HG02571 (cell line): ENCODE results near the gene DNM3.
"Not testable (repeated sequence)": the region's sequence is repeated elsewhere in the genome, so short reads cannot be mapped to it uniquely, and the experiment has no call there.

ENCODE experiments used
- ATAC-seq: cut with Tn5 transposase; IDR thresholded peaks from one replicate; pipeline ENCODE4 v1.9.1; 2021; ENCODE audit warnings: mild to moderate bottlenecking, moderate library complexity; ENCODE audit not compliant: unreplicated experiment

Gene DNM3

DNA sequence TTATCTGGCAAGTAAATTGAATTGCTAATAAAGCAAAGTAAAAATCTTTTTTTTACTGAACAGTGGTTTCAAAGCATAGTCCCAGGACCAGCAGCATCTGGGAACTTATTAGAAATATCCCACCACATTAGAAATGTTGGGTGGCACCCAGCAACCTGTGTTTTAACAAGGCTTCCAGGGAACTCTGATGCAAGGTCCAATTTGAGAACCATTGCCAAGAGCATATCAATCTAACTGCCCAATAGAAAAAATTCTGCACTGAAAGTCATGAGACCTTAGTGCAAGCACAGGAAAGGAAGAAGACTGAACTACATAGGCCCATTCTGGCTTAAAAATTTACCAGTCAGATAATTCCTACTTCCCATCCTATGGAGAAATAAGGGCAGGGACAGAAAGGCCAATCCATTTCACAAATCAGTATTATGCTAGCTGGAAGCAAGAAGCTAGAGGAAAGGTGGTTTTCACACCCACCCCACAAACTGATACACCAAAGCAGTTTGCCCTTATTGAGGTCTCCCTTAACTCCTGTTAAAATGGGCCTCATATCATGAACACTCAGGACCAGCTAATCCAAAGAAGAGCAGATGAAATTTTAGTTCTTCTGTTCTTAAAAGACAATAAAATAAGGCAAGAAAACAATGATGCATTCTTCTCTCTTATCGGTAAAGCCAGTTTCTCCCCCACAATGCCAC lies 561.7 kb downstream of the DNM3 start:
- ATAC-seq = no peak

DNA sequence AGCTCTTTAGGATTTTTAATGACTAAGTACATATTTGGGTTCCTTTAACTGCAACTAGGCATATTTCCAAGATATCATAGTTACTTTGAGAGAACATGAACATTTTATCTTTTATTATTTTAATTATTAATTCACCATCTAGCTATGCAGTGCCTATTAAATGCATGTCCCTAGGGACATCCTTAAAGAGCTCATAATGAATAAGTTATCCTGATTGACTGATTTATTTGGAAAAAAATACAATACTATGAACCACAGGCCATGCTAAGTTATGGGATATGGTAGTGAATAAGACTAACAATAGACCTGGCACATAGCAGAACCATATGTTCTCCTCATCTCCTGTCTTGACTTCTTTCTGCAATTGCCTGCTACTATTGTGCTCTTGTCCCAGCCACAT lies 562.8 kb downstream of the DNM3 start:
- no peak for ATAC-seq

DNA sequence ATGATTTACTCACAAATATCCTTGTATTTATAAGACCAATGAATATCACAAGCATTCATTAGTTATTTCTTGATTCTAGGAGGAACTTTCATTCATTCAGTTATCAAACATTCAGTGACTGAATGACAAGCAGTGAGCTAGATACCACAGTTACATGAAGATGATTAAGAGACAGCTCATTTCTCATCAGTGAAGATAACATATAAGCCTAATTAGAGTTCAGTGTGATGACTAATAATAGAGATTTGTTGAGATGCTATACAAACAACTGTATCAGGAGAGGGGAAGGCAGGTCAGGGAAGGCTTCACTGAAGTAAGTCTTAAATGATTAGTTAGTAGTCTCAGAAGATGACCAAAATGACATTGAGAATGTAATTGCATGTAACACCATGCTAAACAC lies 564.6 kb downstream of the DNM3 start:
- ATAC-seq = no peak

DNA sequence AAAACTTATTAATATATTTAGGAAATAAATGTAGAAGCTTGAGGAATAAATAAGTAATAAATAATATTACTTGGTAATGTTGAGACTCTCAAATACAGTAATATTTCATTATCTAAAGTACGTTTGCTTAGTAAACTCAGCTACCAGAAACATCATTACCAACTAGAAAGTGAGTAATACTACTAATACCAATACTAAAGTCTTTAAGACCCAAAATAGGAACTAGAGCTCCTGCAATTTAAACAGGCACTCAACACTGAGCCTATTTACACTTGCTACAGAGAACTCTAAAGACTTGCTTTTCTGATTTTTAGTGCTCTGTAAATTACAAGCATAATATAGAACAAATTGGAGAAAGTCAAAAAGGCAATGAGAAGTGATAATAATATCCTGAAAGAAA lies 565.7 kb downstream of the DNM3 start:
- ATAC-seq = no peak

DNA sequence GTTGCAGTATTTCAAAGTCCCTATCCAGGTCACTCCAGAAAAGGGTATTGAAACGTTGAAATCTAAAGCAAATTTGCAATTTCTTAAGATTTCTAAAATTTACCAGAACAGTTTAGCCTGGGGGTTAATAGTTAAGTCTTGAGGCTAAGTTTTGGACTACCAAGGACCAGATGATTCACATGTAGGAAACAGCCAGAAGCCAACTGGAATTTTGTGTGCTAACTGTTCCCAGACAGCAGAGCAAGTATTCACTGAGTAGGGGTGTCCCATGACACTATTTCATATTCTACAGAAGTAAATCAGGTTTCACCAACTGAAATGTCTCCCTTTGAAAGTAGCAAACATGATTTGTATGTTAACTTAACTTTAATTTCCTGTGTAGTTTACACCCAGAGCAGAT lies 567.7 kb downstream of the DNM3 start:
- ATAC-seq = no peak

DNA sequence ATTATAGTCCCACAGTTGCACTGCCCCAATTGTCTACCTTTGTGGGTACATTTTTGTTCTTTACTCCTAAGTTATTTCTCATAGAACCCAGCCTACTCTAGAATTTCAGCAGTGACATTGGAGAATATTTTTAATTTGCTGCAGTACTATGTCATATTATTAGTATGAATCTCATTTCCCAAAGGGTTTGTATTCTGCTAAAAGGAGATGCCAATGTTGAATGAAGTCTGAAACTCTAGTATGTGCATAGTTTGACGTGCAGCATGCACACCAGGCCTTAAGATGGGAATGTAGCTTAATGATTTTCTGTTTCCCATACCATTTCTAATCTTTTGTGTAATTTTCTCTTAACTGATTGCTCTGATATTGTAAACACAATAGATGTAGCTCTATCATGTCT lies 568.7 kb downstream of the DNM3 start:
- no peak for ATAC-seq

DNA sequence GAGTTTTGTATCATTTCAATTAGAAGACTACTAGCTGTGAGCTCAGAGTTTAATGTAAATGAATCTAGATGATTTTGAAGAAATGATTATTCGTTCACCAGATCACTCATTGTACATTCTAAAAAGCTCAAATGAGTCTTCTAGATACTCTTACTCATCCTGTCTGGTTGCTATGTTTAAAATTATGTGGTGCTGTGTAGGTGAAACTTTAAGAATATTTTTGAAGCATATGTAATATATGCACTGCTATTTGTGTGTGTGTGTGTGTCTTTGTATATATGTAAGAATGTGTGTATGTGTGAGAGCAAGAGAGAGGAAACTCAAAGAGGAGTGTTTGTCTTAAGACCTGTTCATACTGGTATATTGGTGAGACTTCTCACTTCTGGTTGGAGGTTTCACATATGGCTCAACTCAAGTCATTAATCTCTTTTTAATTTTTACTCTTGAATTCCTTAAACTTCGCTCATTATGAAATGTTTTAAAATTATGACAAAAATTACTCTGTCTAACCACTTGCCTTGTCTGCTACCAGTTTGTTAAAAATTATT lies 570.6 kb downstream of the DNM3 start:
- no peak for ATAC-seq

DNA sequence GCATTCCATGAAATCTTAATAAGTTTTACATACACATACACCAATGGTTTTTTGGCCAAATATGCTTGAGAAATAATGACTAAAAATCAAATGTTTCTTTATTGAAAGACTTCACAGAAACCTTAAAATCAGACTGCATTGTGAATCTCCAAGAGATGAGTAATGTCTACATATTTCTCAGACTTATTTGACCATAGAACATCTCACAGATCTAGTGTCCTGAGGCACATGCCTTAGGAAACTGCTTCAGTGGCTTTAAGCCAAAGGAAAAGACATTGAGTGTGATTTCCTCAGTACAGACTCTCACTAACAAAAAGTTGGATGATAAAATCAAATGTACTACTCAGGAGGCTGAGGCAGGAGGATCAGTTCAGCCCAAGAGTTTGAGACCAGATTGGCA lies 573.0 kb downstream of the DNM3 start:
- no peak for ATAC-seq

DNA sequence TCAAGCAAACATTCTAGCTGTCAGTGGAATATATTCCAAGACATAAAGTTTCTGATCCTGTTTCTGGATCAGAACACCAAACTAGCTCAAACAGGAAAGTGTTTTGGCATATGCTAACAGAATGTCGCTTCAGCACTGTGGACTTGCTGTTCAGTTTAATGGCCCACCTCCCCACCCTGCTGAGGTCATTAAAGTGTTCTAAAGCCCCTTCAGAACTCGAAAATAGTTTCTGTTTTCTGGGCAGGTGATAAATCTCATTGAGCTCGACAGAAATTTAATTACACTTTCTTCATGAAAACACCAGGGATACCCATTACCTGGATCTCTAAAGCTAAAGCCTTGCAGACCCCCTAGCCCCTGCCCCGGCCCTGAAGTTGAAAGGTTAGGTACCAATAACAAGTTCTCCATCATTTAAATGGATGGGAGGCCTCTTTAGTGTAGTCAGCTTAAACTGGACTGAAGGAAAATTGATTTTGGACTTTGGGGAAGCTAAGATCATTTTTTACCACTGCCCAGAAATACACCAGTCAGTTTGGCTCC lies 575.3 kb downstream of the DNM3 start:
- no peak for ATAC-seq

DNA sequence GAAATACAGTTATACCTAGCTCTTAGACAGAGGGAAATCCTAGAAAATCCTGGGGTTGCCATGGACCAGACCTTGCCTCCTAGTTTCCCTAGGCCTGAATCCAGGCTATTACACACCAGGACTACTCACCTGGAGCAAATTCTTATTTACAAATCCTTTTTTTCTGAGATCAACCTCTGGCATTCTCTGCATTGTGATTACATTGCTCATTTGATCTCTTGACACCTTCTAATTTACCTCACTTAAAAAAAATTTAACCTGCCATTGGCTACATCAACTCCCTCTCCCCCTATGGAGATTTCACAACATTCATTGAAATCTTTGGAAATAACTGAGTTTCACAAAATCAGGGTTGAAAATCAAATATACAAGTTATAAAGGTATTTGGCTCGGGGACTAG lies 576.3 kb downstream of the DNM3 start:
- ATAC-seq = no peak

DNA sequence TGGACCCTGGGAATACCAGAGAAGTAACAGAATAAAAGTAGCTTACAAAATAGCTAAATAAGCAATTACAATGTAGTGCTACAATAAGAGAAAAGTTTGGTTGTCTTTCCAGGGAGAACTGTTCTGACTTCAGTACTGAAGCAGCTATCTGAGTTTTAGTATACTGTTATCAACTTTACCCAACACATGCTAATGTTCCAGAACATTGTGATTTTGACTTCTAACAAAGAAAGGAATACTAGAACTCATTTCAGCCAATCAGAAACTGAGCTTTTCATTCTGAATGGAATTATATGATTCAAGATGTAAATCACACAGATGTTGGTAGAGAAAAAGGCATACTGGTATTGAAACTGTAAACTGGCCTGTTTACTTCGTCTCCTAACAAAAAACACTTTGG lies 579.1 kb downstream of the DNM3 start, which contains the start of gene C1orf105:
TSS of gene C1orf105 (plus strand) at position 301 of the 400 bp plus-strand sequence. CDS start 201 bp downstream, outside the sequence.
- ATAC-seq = no peak

DNA sequence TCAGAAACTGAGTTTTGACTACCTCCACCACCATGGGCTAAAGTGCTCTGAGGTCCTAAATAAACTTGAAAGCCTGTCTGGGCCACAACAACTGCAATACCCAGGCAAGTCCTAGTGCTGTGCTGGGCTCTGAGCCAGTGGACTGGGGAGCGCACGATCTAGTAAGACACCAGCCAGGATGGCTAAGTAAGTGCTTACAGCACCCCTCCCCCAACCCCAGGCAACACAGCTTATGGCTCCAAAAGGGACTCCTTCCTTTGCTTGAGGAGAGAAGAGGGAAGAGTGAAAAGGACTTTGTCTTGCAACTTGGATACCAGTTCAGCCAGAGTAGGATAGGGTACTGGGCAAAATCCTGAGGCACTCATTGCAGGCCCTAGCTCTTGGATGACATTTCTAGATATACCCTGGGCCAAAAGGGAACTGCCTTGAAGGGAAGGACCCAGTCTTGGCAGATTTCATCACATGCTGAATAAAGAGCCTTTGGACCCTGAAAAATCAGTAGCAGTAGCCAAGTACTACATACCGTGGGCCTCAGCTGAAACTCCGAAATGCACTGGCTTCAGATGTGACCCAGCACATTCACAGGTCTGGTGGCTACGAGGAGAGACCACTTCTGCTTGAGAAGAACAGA lies 580.8 kb downstream of the DNM3 start:
- ATAC-seq = no peak

DNA sequence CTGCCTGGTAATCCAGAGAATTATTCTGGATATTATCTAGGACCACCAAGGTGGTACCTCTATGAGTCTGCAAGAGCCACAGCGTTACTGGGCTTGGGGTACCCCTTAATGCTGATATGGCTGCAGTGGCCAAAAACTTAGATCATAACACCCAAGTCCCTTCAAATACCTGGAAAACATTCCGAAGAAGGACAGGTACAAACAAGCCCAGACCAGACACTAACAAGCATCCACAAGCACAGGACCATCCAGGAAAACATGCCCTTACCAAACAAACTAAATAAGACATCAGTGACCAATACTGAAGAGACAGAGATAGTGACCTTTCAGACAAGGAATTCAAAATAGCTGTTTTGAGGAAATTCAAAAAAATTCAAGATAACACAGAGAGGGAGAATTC lies 582.0 kb downstream of the DNM3 start:
- ATAC-seq = no peak

DNA sequence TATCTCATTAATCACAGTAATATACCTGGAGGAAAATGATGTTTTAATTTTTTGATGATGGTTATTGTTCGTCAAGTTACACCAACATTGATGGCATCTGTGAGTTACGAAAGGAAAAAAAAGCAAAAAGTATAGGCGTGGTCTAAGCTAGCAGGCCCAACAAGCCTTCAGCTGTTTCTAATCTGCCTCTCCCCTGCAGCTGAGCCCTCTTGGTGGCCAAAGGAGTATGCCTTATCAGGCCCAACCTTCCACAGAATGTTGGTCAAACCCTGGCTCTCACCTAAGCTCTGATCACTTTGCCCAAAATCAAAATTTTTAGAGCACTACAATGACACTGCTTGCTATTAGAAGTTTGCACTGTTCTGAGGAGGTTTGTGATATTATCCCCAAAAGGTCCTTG lies 584.0 kb downstream of the DNM3 start:
- no peak for ATAC-seq

DNA sequence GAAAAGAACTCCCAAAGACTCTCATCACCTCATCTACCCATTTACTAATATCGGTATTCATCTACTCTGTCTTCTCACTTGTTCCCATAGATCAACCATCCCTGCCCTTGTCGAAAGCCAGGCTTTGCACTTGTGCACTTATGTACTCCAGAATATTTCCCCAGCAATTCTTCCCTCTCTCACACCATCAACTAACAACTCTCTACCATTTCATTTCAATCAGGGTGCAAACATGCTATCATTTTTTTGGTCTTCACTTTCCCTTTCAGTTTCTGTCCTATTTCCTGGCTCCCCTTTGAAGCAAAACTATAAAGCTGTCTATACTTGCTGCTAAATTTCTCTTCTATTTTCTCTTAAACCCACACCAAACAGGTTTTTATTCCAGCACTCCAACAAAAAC lies 585.9 kb downstream of the DNM3 start:
- no peak for ATAC-seq

DNA sequence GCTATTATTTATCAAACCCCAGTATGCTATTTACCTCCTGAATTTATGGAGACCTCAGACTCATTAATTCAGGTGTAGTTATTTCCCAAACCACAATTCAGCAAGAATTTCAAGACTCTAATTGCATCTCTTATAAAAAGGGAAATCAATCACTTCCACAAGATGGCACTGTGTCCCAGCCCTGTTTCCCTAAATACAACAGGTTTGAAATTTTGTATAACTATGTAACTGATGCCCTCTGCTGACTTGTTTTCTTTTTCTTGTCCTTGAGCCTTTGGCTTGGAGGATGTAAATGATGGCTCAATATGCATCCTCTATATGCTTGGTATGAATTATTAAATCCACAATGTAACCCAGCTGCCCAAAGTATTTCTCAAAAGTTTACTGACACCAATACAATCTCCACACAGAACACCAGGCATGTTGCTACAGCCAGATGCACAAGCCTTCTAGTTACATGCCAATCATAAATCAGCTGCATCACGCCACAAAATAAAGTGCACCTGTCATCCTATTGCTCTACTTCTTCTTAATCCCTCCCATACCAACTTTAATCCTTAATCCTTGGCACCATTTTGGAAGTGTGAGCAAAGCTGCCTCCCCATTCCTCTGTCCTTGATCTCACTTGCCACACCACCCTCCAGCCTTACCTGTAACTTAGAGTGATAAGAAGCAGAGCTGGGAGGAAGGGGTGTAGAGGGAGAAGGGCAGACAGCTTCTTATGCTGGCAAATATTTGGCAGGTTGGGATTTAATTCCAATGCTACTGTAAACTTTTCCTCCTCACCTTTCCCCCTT lies 588.2 kb downstream of the DNM3 start:
- ATAC-seq = no peak

DNA sequence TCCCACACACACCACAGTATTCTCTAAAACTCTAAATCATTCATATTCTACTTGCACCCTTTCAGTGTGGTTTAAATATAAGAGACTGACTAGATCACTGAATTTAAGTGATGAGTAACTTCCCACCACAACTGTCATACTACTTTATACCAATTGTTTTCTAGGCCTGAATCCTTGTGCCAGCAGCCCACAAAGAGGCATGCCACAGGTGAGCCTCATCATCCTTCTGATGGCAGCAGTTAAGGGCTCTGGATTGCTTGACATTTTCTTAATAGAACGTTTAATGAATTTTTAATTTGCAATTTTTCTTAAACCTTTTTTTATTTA lies 588.8 kb downstream of the DNM3 start:
- ATAC-seq = no peak

DNA sequence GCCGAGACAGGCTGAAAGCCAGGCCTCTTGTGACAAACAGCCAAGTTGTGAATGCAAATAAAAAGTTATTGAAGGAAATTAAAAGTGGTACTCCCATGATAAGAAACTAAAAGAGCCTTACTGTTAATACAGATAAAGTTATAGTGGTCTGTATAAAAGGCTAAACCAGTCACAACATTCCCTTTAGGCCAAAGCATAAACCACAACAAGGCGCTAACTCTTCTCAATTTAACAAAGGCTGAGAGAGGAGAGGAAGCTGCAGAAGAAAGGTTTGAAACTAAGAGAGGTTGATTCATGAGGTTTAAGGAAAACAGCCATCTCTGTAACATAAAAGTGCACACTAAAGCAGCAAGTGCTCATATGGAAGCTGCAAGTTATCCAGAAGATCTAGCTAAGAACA lies 589.9 kb downstream of the DNM3 start:
- ATAC-seq = no peak

DNA sequence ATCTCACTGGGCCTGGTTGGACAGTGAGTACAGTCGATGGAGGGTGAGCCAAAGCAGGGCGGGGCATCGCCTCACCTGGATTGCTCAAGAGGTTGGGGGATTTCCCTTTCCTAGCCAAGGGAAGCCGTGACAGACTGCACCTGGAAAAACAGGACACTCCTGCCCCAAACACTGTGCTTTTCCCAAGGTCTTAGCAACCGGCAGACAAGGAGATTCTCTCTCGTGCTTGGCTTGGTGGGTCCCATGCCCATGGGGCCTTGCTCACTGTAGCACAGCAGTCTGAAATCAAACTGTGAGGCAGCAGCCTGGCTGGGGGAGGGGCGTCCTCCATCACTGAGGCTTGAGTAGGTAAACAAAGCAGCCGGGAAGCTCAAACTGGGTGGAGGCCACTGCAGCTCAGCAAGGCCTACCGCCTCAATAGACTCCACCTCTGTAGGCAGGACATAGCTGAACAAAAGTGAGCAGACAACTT lies 590.5 kb downstream of the DNM3 start:
- ATAC-seq = no peak

DNA sequence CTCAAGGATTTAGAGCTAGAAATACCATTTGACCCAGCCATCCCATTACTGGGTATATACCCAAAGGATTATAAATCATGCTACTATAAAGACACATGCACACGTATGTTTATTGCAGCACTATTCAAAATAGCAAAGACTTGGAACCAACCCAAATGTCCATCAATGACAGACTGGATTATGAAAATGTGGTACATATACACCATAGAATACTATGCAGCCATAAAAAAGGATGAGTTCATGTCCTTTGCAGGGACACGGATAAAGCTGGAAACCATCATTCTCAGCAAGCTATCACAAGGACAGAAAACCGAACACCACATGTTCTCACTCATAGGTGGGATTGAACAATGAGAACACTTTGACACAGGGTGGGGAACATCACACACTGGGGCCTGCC lies 595.9 kb downstream of the DNM3 start:
- not testable (repeated sequence) for ATAC-seq

DNA sequence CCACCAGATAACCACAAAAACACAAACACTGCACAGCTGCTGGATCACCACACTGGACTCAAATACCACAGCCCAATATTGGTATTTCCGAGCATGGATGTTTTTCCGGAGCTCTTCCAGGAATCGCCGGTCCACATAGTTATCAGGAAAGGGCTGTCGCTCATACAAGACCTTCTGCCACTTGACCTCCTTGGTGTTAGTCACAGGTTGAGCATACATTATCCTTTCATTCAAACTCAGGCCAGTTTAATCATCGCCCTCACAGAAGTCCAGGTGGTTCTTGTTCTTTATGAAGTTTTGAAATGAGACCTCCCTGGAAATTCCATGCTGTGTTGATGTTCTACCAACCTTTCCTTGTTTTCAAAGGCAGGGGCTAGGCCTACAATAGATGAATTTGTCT lies 601.1 kb downstream of the DNM3 start:
- ATAC-seq = no peak
